Cortex of kidney (tissue), 1 donor: ENCODE data around the gene NSMF.

Source experiments
- DNase-seq: peaks from one replicate; lab custom pipeline; 2025; lab: John Stamatoyannopoulos, UW

NSMF gene

GRCh38 chr9:137447722-137448601 is 11.2 kb downstream of the NSMF start:
- DNase-seq: no peak

GRCh38 chr9:137446851-137447471 is 12.2 kb downstream of the NSMF start:
- DNase-seq: no peak

GRCh38 chr9:137445930-137446431 is 13.2 kb downstream of the NSMF start:
- no peak for DNase-seq

- DNase-seq: no peak
Observed at GRCh38 chr9:137445275-137445807, 13.8 kb downstream of the NSMF start.

- DNase-seq: no peak
Observed at GRCh38 chr9:137444106-137444790, 14.9 kb downstream of the NSMF start.

- no peak for DNase-seq
Observed at GRCh38 chr9:137441935-137442321, 17.2 kb downstream of the NSMF start.

GRCh38 chr9:137441289-137441934 is 17.7 kb downstream of the NSMF start, which contains the start of gene ENTPD8:
TSS of gene ENTPD8 (minus strand) at chr9:137441357. CDS start at chr9:137438285, 3,072 bp downstream.
- no peak for DNase-seq

GRCh38 chr9:137439158-137439714 is 19.9 kb downstream of the NSMF start:
- DNase-seq: no peak

- no peak for DNase-seq
Observed at GRCh38 chr9:137438591-137439157, 20.5 kb downstream of the NSMF start.

GRCh38 chr9:137437691-137438590 is 21.2 kb downstream of the NSMF start:
- DNase-seq: no peak

GRCh38 chr9:137436761-137437600 is 22.2 kb downstream of the NSMF start:
- no peak for DNase-seq

GRCh38 chr9:137435980-137436760 is 23.0 kb downstream of the NSMF start:
- no peak for DNase-seq

- DNase-seq: no peak
Observed at GRCh38 chr9:137435381-137435891, 23.7 kb downstream of the NSMF start.

GRCh38 chr9:137434498-137435380 is 24.4 kb downstream of the NSMF start:
- DNase-seq: no peak

- no peak for DNase-seq
Observed at GRCh38 chr9:137433916-137434431, 25.2 kb downstream of the NSMF start.

GRCh38 chr9:137433349-137433915 is 25.7 kb downstream of the NSMF start:
- no peak for DNase-seq
